GM18519 (cell line): ENCODE results near the gene CFAP47.
"Not testable (repeated sequence)": the region's sequence is repeated elsewhere in the genome, so short reads cannot be mapped to it uniquely, and the experiment has no call there.

Experiments used
- ATAC-seq: cut with Tn5 transposase; IDR thresholded peaks from one replicate; pipeline ENCODE4 v1.9.1; 2021; ENCODE audit warnings: mild to moderate bottlenecking, moderate library complexity; ENCODE audit not compliant: unreplicated experiment, low FRiP score

Gene CFAP47

DNA sequence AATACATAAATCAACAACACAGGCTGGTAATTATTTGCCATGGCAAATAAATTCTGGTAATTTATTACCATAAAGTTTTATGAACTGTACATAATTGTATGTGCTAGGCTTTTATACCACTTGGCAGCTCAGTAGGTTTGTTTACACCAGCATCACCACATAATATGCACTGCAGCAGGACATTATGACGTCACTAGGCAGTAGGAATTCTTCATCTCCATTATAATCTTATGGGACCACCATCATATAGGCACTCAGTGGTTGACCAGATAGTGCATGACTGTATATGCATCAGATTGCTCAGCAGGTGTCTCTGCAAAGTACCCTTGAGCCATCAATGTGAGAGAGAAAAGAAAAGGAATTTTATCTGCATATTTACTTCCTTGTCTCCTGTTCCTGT lies 295.4 kb downstream of the CFAP47 start:
- no peak for ATAC-seq

GRCh38 chrX:36218801-36219200 lies 299.3 kb downstream of the CFAP47 start:
- no peak for ATAC-seq

DNA sequence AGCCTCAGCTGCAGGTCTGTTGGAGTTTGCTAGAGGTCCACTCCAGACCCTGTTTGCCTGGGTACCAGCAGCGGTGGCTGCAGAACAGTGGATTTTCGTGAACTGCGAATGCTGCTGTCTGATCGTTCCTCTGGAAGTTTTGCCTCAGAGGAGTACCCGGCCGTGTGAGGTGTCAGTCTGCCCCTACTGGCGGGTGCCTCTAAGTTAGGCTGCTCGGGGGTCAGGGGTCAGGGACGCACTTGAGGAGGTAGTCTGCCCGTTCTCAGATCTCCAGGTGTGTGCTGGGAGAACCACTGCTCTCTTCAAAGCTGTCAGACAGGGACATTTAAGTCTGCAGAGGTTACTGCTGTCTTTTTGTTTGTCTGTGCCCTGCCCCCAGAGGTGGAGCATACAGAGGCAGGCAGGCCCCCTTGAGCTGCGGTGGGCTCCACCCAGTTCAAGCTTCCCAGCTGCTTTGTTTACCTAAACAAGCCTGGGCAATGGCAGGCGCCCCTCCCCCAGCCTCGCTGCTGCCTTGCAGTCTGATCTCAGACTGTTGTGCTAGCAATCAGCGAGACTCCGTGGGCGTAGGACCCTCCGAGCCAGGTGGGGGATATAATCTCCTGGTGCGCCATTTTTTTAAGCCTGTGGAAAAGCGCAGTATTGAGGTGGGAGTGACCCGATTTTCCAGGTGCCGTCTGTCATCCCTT lies 315.4 kb downstream of the CFAP47 start:
- not testable (repeated sequence) for ATAC-seq

DNA sequence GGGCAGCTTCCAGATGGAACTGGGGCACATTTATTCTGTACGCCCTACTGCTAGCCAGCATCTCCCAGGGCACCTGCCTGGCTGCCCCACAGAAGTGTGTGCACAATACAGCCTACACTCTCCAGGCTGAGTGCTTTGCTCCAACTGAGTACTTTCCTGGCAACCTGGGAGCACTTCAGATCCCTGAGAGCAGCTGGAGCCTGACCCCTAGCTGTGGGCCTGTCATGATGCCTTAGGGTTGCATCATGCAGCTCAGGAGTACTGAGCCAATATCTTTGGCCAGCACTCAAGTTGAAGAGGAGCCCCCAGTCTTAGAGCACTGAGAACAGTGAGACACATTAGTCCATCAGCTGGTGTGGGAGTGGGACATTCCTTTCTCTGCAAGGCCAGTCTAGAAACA lies 321.9 kb downstream of the CFAP47 start:
- ATAC-seq: no peak

DNA sequence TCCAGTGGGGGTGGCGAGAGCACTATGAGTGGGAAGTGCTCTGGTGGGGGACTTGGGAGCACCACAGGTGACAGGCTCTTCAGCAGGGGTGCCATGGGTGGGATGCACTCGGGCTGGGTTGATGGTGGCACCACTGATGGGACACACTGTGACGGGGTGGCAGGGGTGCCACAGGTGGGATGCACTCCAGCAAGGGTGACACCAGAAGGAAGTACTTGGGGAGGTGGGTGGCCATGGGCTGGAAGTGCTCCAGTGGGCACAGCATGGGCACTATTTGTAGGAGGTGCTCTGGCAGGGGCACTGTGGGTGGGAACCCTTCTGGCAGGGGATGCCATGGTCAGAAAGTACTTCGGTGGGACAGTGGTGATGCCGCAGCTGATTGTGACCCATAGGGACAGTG lies 346.6 kb downstream of the CFAP47 start:
- ATAC-seq: no peak

DNA sequence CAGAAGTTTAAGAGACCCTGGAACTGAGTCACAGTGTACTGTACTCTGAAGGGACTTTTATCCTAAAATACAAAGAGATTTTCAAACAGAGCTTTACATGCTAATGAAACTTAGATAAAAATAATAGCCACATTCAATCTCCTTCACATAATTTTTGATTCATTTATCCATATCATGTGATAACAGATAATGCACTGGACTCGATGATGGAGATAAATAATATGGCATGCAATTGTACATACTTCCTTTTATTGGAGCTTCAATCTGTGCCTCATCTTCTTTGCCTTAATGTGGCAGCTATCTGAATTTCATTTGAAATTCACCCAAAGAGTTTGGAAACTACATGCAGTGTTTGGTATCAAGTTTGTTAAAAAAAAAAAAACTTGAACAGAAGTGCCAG lies 390.6 kb downstream of the CFAP47 start:
- ATAC-seq: no peak

DNA sequence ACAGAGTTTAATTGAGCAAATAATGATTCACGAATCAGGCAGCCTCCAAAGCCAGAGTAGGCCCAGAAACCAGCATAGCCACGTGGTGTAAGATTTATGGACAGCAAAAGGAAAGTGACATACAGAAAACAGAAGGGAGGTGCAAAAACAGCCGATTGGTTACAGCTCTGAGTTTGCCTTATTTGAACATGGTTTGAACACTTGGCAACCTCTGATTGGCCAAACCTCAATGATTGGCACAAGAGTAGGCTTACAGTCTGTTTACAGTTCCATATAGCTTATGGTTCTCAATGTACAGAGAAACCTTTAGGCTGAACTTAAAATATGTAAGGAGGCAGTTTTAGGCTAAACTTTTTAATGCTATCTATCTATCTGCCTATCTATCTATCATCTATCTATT lies 394.8 kb downstream of the CFAP47 start:
- no peak for ATAC-seq

- ATAC-seq: no peak
Measured at GRCh38 chrX:36334572-36334971, 415.0 kb downstream of the CFAP47 start.

DNA sequence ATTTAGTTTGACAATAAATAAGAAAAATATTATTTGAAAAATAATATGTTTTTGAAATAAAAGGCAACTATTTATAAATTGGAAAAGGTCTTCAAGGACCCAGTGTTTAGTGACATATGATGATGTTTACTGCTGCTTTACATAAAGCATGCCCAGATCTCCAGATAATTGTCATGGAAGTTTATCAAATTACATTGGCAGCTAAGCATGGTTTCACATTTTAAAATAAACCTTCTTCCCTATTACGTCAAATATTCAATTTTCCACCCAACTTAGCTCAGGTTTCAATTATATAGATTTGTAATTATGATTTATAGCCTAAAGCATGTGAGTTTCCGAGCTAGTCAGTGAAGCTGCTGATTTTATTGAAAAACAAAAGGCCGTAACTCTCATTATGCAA lies 417.2 kb downstream of the CFAP47 start:
- no peak for ATAC-seq

GRCh38 chrX:36344301-36344700 lies 424.8 kb downstream of the CFAP47 start:
- ATAC-seq: no peak

DNA sequence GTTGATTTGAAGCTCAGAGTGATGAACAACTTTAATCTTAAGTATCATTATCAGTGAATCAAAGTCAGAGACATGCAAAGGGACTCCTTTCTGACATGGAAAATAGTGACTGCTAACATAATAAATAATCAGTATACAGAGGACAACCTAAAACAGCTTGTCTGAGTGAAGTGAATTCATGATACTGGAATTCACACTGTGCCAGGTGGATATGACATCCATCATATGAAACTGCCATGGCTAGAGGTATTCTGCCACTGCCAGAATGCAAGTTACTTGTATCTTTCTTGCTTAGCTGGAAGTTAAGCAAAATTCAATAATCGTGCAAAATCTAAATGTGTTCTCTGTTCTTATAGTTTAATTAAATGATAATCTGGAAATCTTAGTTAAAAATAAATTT lies 429.0 kb downstream of the CFAP47 start:
- ATAC-seq: no peak

- ATAC-seq: no peak
Measured at GRCh38 chrX:36357855-36358254, 438.3 kb downstream of the CFAP47 start.

GRCh38 chrX:36364262-36364661 lies 444.7 kb downstream of the CFAP47 start:
- ATAC-seq: no peak

GRCh38 chrX:36383495-36383894 lies 464.0 kb downstream of the CFAP47 start:
- no peak for ATAC-seq

- ATAC-seq: no peak
Measured at GRCh38 chrX:36388901-36389300, 469.4 kb downstream of the CFAP47 start.

DNA sequence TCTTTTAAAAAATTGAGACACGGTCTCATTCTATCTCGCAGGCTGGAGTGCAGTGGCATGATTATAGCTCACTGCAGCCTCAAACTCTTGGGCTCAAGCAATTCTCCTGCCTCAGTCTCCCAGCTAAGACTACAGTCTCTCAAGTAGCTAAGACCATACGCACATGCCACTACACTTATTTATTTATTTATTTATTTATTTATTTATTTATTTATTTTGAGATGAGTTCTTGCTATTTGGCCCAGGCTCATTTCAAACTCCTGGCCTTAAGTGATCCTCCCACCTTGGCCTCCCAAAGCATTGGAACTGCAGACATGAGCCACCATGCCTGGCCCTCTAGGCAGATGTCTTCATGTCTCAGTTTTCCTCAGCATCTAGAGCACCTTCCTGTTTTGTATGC lies 482.2 kb downstream of the CFAP47 start:
- no peak for ATAC-seq

DNA sequence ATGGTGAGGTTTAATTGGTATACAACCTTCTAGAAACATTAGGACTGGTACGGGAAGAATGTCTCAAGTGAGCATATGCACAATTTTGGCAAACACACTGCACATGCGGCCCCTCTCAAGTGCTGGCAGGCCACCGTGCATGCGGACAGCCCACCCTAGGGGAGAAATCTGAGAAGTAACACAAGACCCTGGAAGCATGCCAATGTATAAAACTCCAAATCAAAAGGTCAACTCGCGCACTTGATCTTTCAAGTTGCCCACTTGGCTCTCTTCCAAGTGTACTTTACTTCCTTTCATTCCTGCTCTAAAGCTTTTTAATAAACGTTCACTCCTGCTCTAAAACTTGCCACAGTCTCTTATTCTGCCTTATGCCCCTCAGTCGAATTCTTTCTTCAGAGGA lies 488.3 kb downstream of the CFAP47 start:
- no peak for ATAC-seq

GRCh38 chrX:36414056-36414455 lies 494.5 kb downstream of the CFAP47 start:
- ATAC-seq: no peak

DNA sequence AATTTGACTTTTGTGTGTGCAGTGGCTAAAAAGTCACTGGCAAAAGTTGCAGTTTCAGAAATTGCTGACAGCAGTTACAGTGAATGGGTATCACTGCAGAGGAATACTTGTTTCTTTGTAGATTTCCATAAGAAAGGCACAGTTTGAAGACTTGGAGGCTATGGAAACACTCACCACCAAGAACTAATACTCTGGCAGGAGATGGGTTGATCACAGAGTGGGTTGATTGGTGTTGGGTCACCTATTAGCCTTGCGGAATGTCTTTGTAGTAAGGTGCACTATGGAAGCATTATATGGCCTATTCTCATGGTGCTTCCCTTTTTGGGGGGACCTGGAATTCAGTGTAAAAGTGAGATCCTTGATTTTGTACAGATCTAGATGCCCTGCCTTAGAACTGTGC lies 502.8 kb downstream of the CFAP47 start:
- no peak for ATAC-seq

DNA sequence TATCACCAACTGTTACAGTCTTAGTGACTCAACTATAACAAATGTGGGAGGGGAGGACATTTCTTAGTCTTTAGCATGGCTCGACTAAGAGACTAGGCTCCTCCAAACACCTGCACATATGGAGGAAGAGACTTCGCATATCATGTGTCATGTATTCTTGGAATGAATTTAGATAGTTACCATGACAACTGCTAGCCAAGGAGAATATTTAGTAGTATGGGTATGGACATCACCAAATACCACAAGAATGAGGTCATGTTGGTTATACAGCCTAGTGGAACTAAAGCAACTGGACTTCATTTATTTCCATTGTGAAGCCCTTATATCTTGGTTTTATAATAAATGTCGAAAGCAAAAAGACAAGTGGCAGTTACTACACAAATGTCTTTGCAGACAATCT lies 512.3 kb downstream of the CFAP47 start:
- ATAC-seq: no peak

- ATAC-seq: no peak
Measured at GRCh38 chrX:36434522-36434921, 515.0 kb downstream of the CFAP47 start.
